ENCODE data around the gene SEMA6C.
"Not testable (repeated sequence)": the region's sequence is repeated elsewhere in the genome, so short reads cannot be mapped to it uniquely, and the experiment has no call there.

Gene SEMA6C

DNA sequence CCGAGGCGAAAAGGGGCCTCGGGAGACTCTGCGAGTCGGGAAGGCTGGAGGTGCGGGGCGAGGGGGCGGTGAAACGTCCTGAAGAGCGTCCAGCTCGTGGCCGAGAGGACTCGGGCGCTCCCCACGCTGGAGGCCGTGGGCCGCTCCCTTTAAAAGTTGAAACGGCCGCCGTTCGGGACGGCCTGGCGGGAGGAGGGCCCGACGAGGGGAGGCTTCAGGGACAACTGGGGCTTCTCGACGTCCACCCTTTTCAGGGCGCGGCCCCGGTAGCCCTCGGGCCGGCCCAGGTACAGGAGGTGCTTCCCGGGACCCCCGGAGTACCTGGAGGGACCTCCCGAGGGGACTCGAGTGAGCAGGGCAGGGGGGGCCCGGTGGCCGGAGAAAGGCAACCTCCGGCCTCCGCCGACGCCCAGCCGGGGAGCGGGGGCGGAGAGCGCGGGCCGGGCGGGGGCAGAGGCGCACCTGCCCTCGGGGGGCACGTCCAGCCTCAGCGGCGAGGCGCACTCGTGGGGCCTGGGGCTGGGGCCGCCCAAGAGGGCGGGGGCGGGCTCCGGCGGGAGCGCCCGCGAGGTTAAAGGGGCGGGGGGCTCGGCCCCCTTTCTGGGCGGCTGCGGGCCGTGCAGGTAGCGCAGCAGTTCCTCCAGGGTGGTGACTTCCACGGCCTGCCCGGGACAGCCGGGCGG, 14.0 kb downstream of the SEMA6C start:
- no peak for DNase-seq (ENCODE audit: low read depth in 1 of 2, low spot score in 1 of 2)

DNA sequence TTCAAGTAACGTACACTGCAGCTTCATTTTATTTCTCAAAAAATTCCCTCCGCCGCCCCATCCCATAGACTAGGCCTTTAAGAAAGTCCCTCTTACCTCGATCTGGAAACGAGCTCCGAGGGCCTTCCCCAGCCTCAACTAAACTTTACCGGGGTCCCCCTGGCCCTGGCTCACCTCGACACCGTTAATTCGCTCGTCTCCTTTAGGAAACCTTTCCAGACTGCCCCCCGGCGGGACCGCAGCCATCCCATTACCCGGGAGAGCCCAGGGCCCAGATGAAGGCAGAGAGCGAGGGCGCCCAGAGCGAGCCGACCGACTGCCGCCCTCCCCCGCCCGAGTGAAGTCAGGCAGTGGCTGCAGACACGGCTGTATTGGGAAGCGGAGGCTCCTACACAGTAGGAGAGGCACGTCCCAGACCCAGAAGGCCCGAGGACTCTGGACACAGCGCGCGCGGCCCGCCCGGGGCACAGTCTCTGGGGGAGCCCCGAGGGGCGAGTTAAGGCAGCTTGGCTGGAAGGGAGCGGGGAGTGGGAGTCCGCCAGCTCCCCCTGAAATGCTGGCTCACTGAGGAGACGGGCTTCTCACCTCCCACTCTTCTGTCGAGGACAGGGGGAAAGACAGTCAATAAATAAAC, 14.6 kb downstream of the SEMA6C start:
- no peak for DNase-seq (ENCODE audit: low read depth in 1 of 2, low spot score in 1 of 2)

DNA sequence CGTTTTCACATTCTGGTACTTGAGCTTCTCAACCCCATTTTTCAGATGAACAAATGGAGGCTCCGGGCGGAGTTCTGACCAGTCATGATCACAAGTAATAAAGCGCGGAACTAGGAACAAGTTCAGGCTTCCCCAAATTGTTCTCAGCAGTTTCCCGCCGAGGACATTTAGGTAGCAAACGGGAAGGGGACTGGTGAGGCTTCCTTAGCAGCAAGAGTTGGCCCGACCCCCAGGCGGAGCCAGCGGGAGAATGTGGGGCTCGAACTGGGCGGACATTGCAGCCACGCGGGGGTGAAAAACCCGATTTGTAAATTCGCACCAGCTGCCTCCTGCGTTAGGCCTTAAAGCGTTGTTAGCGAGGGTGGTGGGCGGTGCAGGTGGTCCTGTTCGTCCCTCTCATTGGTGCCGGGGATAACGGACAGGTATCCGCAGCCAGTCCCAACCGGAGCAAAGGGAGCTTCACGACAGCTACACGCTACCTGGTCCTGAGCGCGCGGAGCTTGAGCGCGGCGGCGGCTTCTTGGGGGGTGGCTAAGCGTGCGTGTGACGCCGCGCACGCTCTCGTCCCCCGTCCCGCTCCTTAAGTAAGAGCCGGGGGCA, 15.3 kb downstream of the SEMA6C start:
- DNase-seq (ENCODE audit: low read depth in 1 of 2, low spot score in 1 of 2), result peak; percentile 44 to 60

DNA sequence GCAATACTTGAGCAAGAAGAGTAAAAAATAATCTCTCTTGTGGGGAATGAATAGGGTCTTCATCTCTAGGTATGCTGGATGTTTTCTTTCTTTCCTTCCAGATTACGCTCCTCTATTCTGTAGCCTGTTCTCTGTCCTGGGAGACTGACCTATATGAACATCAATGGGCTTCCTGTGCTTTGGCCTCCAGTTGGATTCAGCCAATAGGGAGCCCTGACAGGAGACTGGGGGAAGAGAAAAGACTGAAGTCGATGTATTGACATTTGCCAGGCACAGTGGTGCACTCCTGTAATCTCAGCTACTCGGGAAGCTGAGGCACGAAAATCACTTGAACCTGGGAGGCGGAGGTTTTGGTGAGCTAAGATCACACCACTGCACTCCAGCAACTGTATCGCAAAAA, 17.6 kb downstream of the SEMA6C start:
- no peak for DNase-seq (ENCODE audit: low read depth in 1 of 2, low spot score in 1 of 2)

DNA sequence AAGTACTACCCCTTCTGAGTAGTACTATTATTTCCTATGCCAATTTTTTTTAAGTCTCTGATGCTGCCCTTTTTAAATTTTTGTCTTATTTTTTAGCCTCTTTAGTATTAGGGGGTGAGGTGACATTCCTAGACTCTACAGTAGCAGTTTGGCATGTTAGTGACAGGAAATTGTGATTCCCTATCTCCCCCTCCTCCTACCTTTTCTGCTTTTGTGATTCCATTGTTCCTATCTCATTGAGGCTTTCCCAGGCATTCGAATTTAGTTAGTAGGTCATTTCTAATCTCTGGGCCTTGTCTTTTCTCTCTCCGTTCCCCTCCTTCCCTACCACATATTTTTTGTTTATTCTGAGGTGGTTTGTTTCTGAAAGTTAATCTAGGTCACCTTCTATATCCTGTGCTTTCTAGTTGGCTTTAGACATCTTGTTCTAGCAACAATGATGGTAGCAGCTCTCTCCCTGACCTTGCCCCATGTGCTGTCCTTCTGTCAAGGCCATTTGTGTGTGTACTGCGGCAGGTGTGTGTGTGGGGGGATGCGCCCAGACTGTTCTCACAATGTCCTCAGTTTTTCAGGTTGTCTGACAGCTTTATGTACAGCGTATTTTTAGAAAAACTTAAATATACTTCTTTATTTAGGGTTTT, 21.5 kb downstream of the SEMA6C start:
- no peak for DNase-seq (ENCODE audit: low read depth in 1 of 2, low spot score in 1 of 2)

DNA sequence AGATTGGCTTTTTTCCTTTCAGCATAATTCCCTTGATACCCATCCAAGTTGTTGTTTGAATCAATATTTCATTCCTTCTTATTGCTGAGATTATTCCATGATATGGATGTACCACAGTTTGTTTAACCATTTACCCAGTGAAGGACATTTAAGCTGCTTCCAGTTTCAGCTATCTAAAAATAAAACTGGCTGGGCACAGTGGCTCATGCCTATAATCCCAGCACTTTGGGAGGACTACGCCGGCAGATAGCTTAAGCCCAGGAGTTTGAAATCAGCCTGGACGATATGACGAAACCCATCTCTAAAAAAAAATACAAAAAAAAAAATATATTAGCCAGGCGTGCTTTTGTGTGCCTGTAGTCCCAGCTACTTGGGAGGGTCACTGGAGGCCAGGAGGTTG, 32.6 kb downstream of the SEMA6C start:
- no peak for DNase-seq (ENCODE audit: low read depth in 1 of 2, low spot score in 1 of 2)

DNA sequence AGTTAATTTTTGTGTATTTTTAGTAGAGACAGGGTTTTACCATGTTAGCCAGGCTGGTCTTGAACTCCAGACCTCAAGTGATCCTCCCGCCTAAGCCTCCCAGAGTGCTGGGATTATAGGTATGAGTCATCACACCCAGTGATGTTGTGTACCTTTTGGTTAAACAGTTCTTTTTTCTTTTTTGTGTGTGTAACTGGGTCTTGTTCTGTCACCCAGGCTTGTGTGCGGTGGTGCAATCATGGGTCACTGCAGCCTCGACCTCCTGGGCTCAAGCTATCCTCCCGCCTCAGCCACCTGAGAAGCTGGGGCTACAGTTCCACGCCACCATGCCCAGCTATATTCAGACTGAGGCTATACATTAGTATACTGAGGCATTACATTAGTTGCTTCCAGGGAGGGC, 38.1 kb downstream of the SEMA6C start:
- DNase-seq (ENCODE audit: low read depth in 1 of 2, low spot score in 1 of 2), result no peak

DNA sequence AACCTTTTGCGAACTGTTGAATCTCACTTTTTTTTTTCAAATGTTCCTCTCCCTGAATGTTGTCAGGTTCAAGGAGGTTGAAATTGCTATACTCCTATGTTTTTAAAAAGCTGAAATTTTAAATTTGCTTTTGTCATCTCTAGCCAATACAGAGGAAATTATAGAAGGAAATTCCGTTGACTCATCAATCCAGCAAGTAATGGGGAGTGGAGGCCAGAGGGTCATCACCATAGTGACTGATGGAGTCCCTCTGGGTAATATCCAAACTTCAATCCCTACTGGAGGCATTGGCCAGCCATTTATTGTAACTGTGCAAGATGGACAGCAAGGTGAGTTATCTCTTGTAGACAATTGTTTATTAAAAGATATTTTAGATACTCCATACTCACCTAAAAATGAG, 39.5 kb downstream of the SEMA6C start:
- no peak for DNase-seq (ENCODE audit: low read depth in 1 of 2, low spot score in 1 of 2)

DNA sequence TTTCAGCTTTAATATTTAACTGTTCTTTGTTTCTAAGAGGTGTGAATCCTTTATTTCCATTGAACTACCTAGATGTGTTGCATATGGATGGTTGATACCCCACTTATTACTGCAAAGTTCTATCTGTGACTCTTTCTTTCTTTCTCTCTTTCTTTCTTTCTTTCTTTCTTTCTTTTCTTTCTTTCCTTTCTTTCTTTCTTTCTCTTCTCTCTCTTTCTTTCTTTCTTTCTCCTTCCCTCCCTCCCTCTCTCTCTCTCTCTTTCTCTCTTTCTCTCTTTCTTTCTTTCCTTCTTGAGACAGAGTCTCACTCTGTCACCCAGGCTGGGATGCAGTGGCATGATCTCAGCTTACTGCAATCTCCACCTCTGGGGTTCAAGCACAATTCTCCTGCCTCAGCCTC, 41.8 kb downstream of the SEMA6C start:
- no peak for DNase-seq (ENCODE audit: low read depth in 1 of 2, low spot score in 1 of 2)

DNA sequence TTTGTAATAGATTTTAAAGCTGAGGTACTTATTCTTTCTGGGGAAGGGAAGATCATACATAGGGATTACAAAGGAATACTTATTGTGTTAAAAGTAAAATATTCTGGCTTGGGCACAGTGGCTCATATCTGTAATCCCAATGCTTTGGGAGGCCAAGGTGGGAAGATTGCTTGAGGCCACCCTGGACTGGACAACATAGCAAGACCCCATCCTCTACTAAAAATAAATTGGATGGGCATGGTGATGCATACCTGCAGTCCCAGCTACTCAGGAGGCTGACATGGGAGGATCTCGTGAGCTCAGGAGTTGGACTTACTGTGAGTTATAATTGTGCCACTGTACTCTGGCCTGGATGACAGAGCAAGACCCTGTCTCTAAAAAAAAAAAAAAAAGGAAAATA, 48.3 kb downstream of the SEMA6C start:
- no peak for DNase-seq (ENCODE audit: low read depth in 1 of 2, low spot score in 1 of 2)

DNA sequence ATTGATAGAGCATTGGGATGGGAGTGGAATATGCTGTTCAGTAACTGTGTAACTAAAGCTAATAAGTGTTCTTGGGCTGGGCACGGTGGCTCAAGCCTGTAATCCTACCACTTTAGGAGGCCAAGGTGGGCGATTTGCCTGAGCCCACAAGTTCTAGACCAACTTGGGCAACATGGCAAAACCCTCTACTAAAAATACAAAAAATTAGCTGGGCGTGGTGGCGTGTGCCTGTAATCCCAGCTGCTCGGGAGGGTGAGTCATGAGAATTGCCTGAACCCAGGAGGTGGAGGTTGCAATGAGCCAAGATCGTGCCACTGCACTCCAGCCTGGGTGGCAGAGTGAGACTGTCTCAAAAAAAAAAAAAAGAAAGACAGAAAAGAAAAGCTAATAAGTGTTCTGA, 49.0 kb downstream of the SEMA6C start:
- DNase-seq (ENCODE audit: low read depth in 1 of 2, low spot score in 1 of 2), result not testable (repeated sequence)

DNA sequence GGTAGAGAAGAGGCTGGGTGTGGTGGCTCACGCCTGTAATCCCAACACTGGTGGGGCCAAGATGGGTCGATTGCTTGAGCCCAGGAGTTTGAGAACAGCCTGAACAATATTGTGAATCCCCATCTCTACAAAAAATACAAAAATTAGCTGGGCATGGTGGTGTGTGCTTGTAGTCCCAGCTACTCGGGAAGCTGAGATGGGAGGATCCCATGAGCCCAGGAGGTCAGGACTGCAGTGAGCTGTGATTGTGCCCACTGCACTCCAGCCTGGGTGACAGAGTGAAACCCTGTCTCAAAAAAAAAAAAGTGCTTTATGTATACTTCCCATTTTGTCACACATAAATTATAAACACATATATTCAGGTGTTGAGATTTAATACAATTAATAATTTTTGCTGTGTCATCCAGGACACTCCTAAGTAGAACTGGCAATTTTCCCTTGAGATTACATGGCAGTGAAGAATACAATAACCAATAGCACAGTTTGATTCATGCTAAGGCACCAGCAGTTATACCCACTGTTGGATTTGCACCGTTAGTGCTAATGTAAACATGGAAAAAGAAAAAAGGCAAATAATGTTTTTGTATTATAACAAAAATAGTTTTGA, 60.4 kb downstream of the SEMA6C start:
- no peak for DNase-seq (ENCODE audit: low read depth in 1 of 2, low spot score in 1 of 2)
